ENCODE results near the gene EN2. TPM values are rescaled to one million over a fixed set of nuclear protein-coding genes. Genes with fewer than 3 reads are reported as not detected.

Gene EN2
- total RNA-seq, 2 experiments from 2014 or later: not detected

DNA sequence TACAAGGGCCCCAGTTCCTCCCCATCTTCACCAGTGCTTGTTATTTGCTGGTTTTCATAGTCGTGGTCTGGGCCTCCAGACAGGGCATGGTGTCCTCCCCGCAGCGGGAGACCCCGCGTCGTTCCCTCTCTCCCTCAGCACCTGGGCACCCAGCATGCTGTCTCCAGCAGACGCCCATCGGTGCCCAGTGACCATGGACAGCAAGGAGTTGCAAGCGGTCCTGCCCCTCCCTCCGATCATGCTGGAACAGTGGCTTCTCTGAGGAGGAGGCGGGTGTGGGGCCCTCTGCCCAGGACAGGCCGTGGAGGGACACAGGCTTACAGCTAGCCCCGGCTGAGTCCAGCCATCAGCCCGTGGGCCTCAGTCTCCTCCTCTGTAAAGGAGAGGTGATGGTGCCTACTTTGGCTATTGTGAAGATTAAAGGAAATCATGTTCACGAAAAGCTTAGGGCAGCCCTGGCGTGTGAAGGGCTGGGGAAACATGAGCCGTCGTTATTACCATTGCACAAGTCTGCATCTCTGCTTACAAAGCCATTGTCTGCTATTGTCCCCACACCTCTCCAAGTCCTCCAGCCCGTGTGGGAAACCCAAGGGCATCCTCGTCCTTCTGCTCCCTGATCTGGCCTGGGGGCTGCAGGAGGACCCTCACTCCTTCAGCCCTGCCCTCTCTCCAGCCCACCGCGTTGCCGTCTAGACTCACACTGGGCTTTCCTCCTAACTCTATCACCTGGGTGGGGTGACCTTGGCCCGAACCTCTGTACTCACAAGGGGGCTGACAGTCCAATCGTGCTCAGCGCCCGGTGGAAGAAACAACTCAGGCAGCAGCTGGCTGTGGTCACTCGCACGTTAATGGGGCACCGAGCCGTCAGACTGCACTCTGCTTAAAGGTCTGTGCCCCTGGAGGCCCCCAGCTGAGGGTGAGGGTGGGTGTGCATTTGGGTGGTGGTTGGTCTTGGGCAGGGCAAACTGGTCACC lies 29.9 kb downstream of the EN2 start:
- DNase-seq: no peak
- Mint-ChIP-seq H3K27ac (no peak overlapping the region), H3K9me3 (no peaks in the 10 kb centered on the region), H3K4me1 (ENCODE audit: low read depth) (peaks cover 19% of the 10 kb centered on the region), H3K27me3 (ENCODE audit: low read depth) (peaks cover 47% of the 10 kb centered on the region), H3K36me3 (ENCODE audit: low read depth) (peaks cover 2% of the 10 kb centered on the region), H3K4me3 (no peak overlapping the region)
- intact Hi-C loops (cut with micrococcal nuclease): no loop called here
- CTCF ChIA-PET: no interaction called here

DNA sequence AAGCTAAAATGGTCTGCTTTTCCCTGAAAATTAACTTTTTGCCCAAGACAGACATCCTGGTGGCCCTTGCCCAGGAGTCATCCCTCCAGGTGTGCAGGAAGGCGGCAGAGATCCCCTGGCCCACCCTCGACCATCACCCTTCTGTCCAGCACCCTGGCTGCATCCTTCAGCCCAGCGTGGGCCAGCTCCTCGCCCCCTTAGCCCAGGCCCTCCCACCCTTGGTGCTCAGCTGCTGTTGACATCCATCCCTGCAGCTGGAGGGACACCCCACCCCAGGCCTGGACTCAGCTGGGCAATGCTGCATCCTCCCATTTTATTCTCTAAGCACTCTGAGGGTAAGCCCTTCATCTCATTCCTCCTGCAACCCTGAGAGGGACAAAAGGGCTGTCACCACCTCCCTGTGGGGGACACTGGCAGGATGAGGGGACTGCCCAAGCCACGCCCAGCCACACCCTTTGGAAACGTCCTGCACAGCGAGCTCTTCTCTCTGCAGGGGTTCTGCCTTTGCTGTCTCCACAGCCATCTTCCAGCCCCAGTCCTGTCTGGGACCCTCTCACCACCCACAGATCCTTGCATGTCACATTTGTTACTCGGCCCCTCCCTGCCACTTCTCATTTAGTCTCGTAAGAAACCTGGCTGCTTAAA lies 30.7 kb downstream of the EN2 start:
- Mint-ChIP-seq H3K9me3 (no peaks in the 10 kb centered on the region), H3K4me3 (no peak overlapping the region), H3K27ac (no peak overlapping the region), H3K4me1 (ENCODE audit: low read depth) (peaks cover 14% of the 10 kb centered on the region), H3K27me3 (ENCODE audit: low read depth) (peaks cover 44% of the 10 kb centered on the region), H3K36me3 (ENCODE audit: low read depth) (peaks cover 2% of the 10 kb centered on the region)
- CTCF ChIA-PET: no interaction called here
- DNase-seq: no peak
- intact Hi-C loops (cut with micrococcal nuclease): no loop called here

- Mint-ChIP-seq H3K9me3 (no peaks in the 10 kb centered on the region), H3K27ac (no peak overlapping the region), H3K27me3 (ENCODE audit: low read depth) (peaks cover 39% of the 10 kb centered on the region), H3K36me3 (ENCODE audit: low read depth) (peaks cover 2% of the 10 kb centered on the region), H3K4me1 (ENCODE audit: low read depth) (peaks cover 11% of the 10 kb centered on the region), H3K4me3 (no peak overlapping the region)
- intact Hi-C loops (cut with micrococcal nuclease): no loop called here
- no peak for DNase-seq
- CTCF ChIA-PET: interaction anchor here (0.8 kb wide), 1 partner anchor 18 kb away, joined by 3 read pairs; no protein-coding TSS in a partner anchor
Observed at GRCh38 chr7:155489158-155489840, 31.4 kb downstream of the EN2 start.

DNA sequence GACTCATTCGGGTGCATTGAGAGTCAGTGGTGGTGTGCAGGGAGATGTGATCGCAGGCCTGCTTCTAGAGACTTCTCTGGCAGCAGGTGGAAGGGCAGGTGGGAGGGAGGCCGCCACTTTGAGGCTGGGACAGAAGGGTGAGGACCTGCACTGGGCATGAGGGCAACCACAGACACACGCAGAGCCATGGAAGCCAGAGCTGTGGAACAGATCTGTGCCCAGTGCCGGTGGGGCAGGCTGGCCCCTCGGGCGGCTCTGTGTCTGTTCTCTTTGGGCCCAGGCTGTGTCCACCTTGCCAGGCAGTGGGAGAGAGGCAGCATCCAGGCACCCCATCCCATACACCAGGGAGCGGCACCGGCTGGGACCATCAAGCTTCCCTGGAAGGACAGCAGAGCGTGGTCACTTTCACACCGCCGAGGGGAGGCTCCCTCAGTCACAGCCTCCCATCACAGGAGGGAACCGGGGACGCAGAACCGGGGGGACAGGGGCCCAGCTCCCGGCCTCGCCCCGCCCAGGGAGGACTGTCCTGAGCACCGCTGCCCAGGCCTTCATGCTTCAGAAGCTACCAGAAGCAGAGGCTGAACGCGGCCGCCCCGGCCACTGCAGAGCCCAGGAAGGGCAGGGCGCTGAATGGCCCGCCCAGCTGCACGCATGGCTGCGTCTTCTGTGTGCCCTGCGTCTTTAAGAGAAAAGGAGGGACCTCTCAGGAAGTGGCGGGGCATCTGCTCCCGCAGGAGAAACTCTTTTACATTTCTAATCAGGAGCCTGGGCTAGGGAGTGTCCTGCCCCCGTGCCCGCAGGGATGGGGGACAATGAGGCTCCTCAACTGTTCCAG lies 32.1 kb downstream of the EN2 start:
- Mint-ChIP-seq H3K4me3 (peak overlapping the region; percentile 54), H3K4me1 (ENCODE audit: low read depth) (peaks cover 11% of the 10 kb centered on the region), H3K9me3 (no peaks in the 10 kb centered on the region), H3K36me3 (ENCODE audit: low read depth) (peaks cover 2% of the 10 kb centered on the region), H3K27ac (no peak overlapping the region), H3K27me3 (ENCODE audit: low read depth) (peaks cover 34% of the 10 kb centered on the region)
- DNase-seq: no peak
- intact Hi-C loops (cut with micrococcal nuclease): no loop called here
- CTCF ChIA-PET: interaction anchor here (0.6 to 0.8 kb wide), 2 partner anchors 17 to 78 kb away, joined by 3 read pairs; no protein-coding TSS in a partner anchor

DNA sequence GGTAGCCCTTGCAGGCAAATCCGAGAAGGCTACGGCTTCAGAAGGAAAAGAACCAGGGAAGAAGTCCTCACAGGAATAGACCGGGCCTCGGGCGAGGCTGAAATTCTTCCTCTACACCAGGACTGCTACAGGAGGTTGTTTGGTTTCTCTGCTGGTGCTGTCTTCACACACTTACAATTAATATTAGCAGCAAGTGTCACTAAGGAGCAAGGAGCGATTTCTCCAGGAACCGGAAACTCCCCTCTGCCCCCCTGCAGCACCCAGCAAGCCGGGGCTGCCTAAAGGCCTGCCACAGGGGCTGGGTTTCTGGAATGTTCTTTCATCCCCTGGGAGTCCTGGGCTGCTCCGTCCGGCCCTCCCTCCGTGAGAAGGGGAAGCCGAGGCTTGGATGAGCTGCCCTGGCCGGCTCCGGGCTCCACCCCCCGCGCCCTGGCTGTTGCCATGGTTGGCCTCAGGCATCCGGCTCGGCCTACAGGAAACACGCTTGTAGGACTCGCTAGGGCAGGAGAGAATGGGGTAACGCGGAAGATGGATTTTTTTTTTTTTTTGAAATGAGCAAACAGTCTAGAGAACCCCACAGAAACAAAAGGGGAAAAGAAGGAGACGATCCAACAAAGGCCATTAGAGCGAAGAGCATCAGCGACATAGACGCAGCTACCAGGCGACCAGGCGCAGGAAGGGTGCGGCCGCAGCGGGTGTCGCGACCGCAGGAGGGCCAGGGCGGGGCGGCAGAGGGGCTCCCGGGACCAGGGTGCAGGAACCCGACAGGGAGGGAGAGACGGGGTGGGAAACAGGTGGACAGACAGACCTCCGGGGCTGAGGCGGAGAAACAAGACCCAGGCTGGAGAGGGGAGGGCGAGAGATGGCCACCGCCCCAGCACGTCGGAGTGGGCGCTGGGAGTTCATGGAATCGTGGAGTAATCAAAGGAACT lies 33.0 kb downstream of the EN2 start:
- H3K4me3 Mint-ChIP-seq: peak overlapping the region; percentile 59
- H3K36me3 Mint-ChIP-seq (ENCODE audit: low read depth): peaks cover 2% of the 10 kb centered on the region
- H3K9me3 Mint-ChIP-seq: no peaks in the 10 kb centered on the region
- peaks cover 11% of the 10 kb centered on the region for H3K4me1 Mint-ChIP-seq (ENCODE audit: low read depth)
- intact Hi-C loops (cut with micrococcal nuclease): no loop called here
- H3K27ac Mint-ChIP-seq: no peak overlapping the region
- DNase-seq: peak; percentile 55
- CTCF ChIA-PET: interaction anchor here (0.6 kb wide), 1 partner anchor 77 kb away, joined by 3 read pairs; no protein-coding TSS in a partner anchor
- peaks cover 34% of the 10 kb centered on the region for H3K27me3 Mint-ChIP-seq (ENCODE audit: low read depth)

DNA sequence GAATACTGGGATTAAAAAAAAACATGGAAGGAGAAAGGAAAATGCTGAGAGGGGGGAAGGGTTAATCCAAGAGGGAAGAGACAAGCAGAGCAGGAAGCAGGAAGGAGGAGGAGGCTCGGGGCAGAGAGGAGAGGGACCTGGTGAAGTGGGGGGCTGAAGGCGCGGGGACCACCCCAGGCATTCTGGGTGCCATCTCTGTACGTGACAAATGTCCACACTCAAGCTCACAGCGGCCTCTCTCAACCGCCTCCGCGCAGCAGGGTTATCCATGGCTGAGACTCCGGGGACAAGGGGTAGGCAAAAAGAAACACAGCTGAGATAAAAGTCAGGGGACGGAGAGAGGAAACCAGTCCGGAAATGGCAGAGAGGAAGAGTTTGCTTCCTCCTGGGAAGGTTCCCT lies 33.9 kb downstream of the EN2 start:
- intact Hi-C loops (cut with micrococcal nuclease): no loop called here
- peaks cover 34% of the 10 kb centered on the region for H3K27me3 Mint-ChIP-seq (ENCODE audit: low read depth)
- H3K27ac Mint-ChIP-seq: no peak overlapping the region
- H3K9me3 Mint-ChIP-seq: no peaks in the 10 kb centered on the region
- H3K36me3 Mint-ChIP-seq (ENCODE audit: low read depth): peaks cover 2% of the 10 kb centered on the region
- DNase-seq: no peak
- CTCF ChIA-PET: no interaction called here
- H3K4me1 Mint-ChIP-seq (ENCODE audit: low read depth): peaks cover 11% of the 10 kb centered on the region
- peak overlapping the region; percentile 3 for H3K4me3 Mint-ChIP-seq

GRCh38 chr7:155493744-155494538 lies 36.0 kb downstream of the EN2 start:
- intact Hi-C loops (cut with micrococcal nuclease): no loop called here
- peaks cover 11% of the 10 kb centered on the region for H3K4me1 Mint-ChIP-seq (ENCODE audit: low read depth)
- CTCF ChIA-PET: no interaction called here

DNA sequence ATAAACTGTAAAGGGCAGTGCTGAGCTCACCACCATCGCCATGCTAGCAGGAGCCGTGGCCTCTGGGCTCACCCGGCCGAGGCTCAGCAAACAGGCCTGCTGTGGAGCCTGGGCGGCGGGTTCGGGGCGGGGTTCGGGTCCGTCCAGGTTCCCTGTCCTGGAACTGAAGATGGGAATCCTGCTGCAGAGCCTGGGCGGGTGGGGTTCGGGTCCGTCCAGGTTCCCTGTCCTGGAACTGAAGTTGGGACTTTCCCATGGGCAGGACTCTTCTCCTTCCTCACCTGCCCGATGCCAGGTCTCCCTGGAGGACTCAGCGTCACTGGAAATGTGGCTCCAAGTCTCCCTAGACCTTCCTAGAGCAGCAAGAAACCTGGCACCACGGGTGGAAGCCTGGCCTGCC lies 36.6 kb downstream of the EN2 start:
- H3K27me3 Mint-ChIP-seq (ENCODE audit: low read depth): peaks cover 28% of the 10 kb centered on the region
- no peak overlapping the region for H3K4me3 Mint-ChIP-seq
- H3K4me1 Mint-ChIP-seq (ENCODE audit: low read depth): peaks cover 11% of the 10 kb centered on the region
- H3K36me3 Mint-ChIP-seq (ENCODE audit: low read depth): peaks cover 2% of the 10 kb centered on the region
- CTCF ChIA-PET: no interaction called here
- no peak overlapping the region for H3K27ac Mint-ChIP-seq
- DNase-seq: no peak
- intact Hi-C loops (cut with micrococcal nuclease): no loop called here
- H3K9me3 Mint-ChIP-seq: no peaks in the 10 kb centered on the region

More at GRCh38 chr7:155493744-155494538, 36.0 kb downstream of the EN2 start:
- DNase-seq: no peak
- Mint-ChIP-seq H3K4me3 (no peak overlapping the region), H3K9me3 (no peaks in the 10 kb centered on the region), H3K27ac (no peak overlapping the region), H3K27me3 (ENCODE audit: low read depth) (peaks cover 28% of the 10 kb centered on the region), H3K36me3 (ENCODE audit: low read depth) (peaks cover 2% of the 10 kb centered on the region)

DNA sequence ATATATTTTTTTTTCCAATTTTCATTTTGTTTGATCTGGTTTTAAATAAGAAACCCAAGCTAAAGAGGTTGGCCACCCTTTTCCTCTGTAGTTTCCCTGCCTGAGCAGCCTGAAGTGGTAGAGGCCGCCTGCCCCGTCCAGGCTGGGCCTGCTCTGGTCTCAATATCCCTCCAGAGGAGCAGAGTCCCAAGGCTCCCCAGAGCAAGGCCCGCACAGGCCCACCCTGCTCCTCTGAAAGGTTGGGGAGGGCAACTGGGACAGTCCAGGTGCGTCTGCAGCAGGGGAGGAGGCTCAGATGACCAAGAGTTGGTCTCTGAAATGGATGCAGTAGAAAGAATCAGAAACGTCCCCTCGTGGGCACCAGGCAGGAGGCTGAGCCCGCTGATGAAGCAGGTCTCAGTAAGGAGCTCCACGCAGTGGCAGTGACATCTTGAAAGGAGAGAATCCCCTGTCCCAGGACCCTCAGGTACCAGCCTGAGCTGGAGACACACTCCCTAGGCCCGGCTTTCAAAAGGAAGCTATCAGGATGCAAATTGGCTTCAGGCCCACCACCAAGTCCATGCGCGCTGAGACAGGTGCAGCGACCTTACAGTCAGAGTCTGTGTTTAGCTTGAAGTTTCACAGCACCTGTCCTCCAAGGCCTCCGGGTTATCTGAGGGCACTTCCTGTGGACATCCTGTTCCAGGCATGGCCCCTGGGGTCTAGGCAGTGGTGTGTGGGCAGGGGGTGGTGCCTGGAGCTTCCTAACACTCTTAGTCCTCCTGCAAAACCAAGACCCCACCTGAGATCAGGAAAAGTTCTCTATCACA lies 37.7 kb downstream of the EN2 start:
- Mint-ChIP-seq H3K27ac (no peak overlapping the region), H3K4me1 (ENCODE audit: low read depth) (peaks cover 9% of the 10 kb centered on the region), H3K4me3 (no peak overlapping the region), H3K36me3 (ENCODE audit: low read depth) (peaks cover 2% of the 10 kb centered on the region), H3K27me3 (ENCODE audit: low read depth) (peaks cover 24% of the 10 kb centered on the region), H3K9me3 (no peaks in the 10 kb centered on the region)
- intact Hi-C loops (cut with micrococcal nuclease): no loop called here
- no peak for DNase-seq
- CTCF ChIA-PET: no interaction called here

All from activated naive CD4-positive, alpha-beta T cell treated with anti-CD3 and anti-CD28 coated beads for 36 hours (primary cell).